Mesodermal cell (in vitro differentiated cells): ENCODE measurements around the gene ROBO1.

ENCODE experiments used
- H3K27ac ChIP-seq: 2 replicates; pipeline ENCODE4 v1.7.0; 2013; ENCODE audit warnings: mild to moderate bottlenecking, low read depth, low read length, moderate library complexity; ENCODE audit not compliant: severe bottlenecking
- H3K36me3 ChIP-seq: 2 replicates; pipeline ENCODE4 v1.7.1; 2013; ENCODE audit warnings: mild to moderate bottlenecking, low read length, moderate library complexity; ENCODE audit not compliant: control insufficient read depth, insufficient read depth
- H3K4me1 ChIP-seq: one replicate; pipeline ENCODE4 v1.7.1; 2013; ENCODE audit warnings: mild to moderate bottlenecking, low read length; ENCODE audit not compliant: insufficient read depth, control insufficient read depth, poor library complexity, severe bottlenecking
- H3K4me3 ChIP-seq: 2 replicates; pipeline ENCODE4 v1.7.0; 2013; ENCODE audit warnings: low read length, control low read depth, mild to moderate bottlenecking; ENCODE audit not compliant: insufficient read depth, poor library complexity, severe bottlenecking; ENCODE audit errors: extremely low read depth
- H3K9me3 ChIP-seq: 2 replicates; pipeline ENCODE4 v1.7.1; 2013; ENCODE audit warnings: mild to moderate bottlenecking, low read length, moderate library complexity; ENCODE audit not compliant: control insufficient read depth
- WGBS, 2 experiments: methylation state at CpG; one replicate each; pipeline ENCODE4 v1.1.5; 2013; ENCODE audit warnings: missing lambda C conversion rate in 2 of 2; ENCODE audit not compliant: insufficient coverage in 2 of 2; 5-methylcytosine and 5-hydroxymethylcytosine counted together

Gene ROBO1

GRCh38 chr3:79028916-79029315, 738.9 kb downstream of the ROBO1 start:
- no peak overlapping the region for H3K4me3 ChIP-seq
- H3K9me3 ChIP-seq = no peaks in the 10 kb centered on the region
- H3K36me3 ChIP-seq = no peaks in the 10 kb centered on the region
- 80% methylated on average over 1 of the region's 1 CpG; no CpG with 5 or more reads in 1 of the 2 experiments for WGBS, 2 experiments
- H3K4me1 ChIP-seq = no peaks in the 10 kb centered on the region
- H3K27ac ChIP-seq = no peak overlapping the region

DNA sequence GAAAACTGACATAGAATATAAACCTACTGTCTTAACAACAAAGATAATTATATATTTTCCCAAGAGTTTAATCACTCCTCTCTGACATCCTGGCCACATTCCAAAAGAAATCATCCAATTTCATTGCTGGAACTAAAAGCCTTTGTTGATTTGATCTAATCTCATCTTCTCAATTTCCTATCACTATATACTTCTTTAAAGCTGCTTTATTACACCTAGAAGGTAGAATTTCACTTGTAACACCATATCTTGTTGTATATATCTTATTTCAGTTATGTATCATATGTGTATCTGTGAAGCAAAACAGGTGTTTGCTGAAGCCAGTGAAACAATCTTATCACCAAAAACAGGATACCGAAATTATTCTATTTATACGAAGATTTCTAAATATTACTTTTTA, 740.2 kb downstream of the ROBO1 start:
- no peak overlapping the region for H3K27ac ChIP-seq
- no peaks in the 10 kb centered on the region for H3K36me3 ChIP-seq
- no peak overlapping the region for H3K4me3 ChIP-seq
- no peaks in the 10 kb centered on the region for H3K9me3 ChIP-seq
- no CpG with 5 or more reads among the region's 2 CpGs for WGBS, 2 experiments
- H3K4me1 ChIP-seq = no peaks in the 10 kb centered on the region

DNA sequence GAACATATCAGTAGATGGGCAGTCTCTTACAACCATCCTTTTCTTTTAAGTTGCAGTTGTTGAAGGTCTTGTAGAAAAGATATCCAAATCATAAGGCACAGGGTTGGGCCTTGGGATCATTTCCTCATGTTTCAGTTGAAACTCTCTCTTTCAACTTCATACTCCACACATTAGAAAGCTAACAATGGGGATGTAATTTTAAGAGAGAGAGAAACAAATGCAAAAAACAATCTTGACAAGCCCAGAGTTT, 747.9 kb downstream of the ROBO1 start:
- H3K4me3 ChIP-seq = no peak overlapping the region
- no peaks in the 10 kb centered on the region for H3K36me3 ChIP-seq
- no peaks in the 10 kb centered on the region for H3K9me3 ChIP-seq
- no peaks in the 10 kb centered on the region for H3K4me1 ChIP-seq
- no peak overlapping the region for H3K27ac ChIP-seq

- Histone ChIP-seq H3K4me3 (peak overlapping the region; percentile 98), H3K4me1 (no peaks in the 10 kb centered on the region), H3K36me3 (no peaks in the 10 kb centered on the region), H3K27ac (peak overlapping the region; percentile 93), H3K9me3 (no peaks in the 10 kb centered on the region)
- WGBS, 2 experiments = 0% methylated on average over 22 to 27 of the region's 40 CpGs
Measured at GRCh38 chr3:79019137-79019923, 748.5 kb downstream of the ROBO1 start.

GRCh38 chr3:79018671-79019136, 749.1 kb downstream of the ROBO1 start:
- WGBS, 2 experiments = 0% methylated on average over 20 to 43 of the region's 44 CpGs
- peak overlapping the region; percentile 93 for H3K27ac ChIP-seq

GRCh38 chr3:79018265-79018664, 749.5 kb downstream of the ROBO1 start:
- H3K9me3 ChIP-seq = no peaks in the 10 kb centered on the region
- H3K27ac ChIP-seq = peak overlapping the region; percentile 93
- peak overlapping the region; percentile 98 for H3K4me3 ChIP-seq
- no peaks in the 10 kb centered on the region for H3K4me1 ChIP-seq
- no peaks in the 10 kb centered on the region for H3K36me3 ChIP-seq
- WGBS, 2 experiments = 0% methylated on average over 8 to 10 of the region's 15 CpGs

More at GRCh38 chr3:79018671-79019136, 749.1 kb downstream of the ROBO1 start:
- H3K9me3 ChIP-seq = no peaks in the 10 kb centered on the region
- peak overlapping the region; percentile 98 for H3K4me3 ChIP-seq
- H3K4me1 ChIP-seq = no peaks in the 10 kb centered on the region
- H3K36me3 ChIP-seq = no peaks in the 10 kb centered on the region

GRCh38 chr3:79016587-79017376, 751.0 kb downstream of the ROBO1 start:
- Histone ChIP-seq H3K9me3 (no peaks in the 10 kb centered on the region), H3K4me1 (peaks cover 4% of the 10 kb centered on the region), H3K4me3 (peak overlapping the region; percentile 98), H3K27ac (no peak overlapping the region), H3K36me3 (no peaks in the 10 kb centered on the region)
- 14 to 21% methylated on average over 4 of the region's 8 CpGs for WGBS, 2 experiments

DNA sequence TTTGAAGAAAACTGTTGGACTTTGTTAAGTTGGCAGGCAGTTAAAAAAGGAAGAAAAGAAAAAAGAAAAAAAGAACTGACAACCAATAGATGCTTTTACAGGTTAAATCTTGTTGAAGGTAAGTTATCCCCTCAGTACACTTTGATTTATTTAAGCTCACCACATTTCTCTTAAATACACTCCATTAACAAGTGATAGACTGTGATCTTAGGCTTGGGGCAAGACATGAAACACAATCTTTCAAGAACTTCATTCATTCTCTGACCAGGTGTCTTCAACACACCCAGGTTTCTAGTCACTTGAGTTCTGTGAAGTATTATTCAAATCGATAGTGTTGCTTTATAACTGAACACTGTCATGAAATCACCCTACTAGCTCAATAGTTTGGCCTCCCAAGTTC, 751.9 kb downstream of the ROBO1 start:
- Histone ChIP-seq H3K27ac (no peak overlapping the region), H3K4me3 (peak overlapping the region; percentile 11), H3K9me3 (no peaks in the 10 kb centered on the region), H3K36me3 (no peaks in the 10 kb centered on the region), H3K4me1 (peaks cover 4% of the 10 kb centered on the region)
- no CpG with 5 or more reads among the region's 1 CpG for WGBS, 2 experiments

- Histone ChIP-seq H3K27ac (no peak overlapping the region), H3K4me3 (no peak overlapping the region), H3K36me3 (no peaks in the 10 kb centered on the region), H3K9me3 (no peaks in the 10 kb centered on the region), H3K4me1 (peaks cover 4% of the 10 kb centered on the region)
- 60 to 92% methylated on average over 2 of the region's 2 CpGs for WGBS, 2 experiments
Measured at GRCh38 chr3:79012946-79013362, 754.8 kb downstream of the ROBO1 start.

DNA sequence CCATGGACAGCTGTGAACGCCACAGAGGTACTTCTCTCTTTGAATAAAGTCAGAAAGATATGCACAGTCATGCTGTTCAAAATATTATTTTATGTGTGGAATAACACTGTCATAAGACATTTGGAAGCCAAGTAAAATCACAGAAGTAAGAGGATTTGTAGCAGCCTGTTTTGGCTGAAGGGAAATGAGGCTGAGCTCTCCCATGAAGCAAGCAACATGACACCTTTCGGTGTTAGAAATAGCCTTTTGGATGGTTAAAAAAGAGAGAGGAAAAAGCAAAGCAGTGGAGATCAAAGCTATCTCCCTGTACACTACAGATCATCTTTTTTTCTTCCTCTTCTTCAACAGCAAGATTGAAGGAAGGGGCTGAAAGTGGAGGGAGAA, 755.3 kb downstream of the ROBO1 start:
- H3K27ac ChIP-seq = no peak overlapping the region
- H3K4me3 ChIP-seq = no peak overlapping the region
- H3K36me3 ChIP-seq = no peaks in the 10 kb centered on the region
- no peaks in the 10 kb centered on the region for H3K9me3 ChIP-seq
- no CpG with 5 or more reads among the region's 2 CpGs for WGBS, 2 experiments
- peaks cover 4% of the 10 kb centered on the region for H3K4me1 ChIP-seq
